ENCODE measurements around the gene PLAU.
"Not testable (repeated sequence)": the region's sequence is repeated elsewhere in the genome, so short reads cannot be mapped to it uniquely, and the experiment has no call there.

Gene PLAU

GRCh38 chr10:73922864-73923133 lies 11.9 kb downstream of the PLAU start:
- no peak for DNase-seq

GRCh38 chr10:73923935-73924598 lies 13.1 kb downstream of the PLAU start:
- DNase-seq: no peak

GRCh38 chr10:73924935-73925334 lies 14.0 kb downstream of the PLAU start:
- no peak for DNase-seq

- DNase-seq: no peak
Measured at GRCh38 chr10:73925539-73925938, 14.6 kb downstream of the PLAU start.

- DNase-seq: no peak
Measured at GRCh38 chr10:73926152-73926764, 15.3 kb downstream of the PLAU start.

GRCh38 chr10:73930630-73931327 lies 19.8 kb downstream of the PLAU start:
- not testable (repeated sequence) for DNase-seq

GRCh38 chr10:73931767-73932619 lies 21.1 kb downstream of the PLAU start:
- DNase-seq: peak; percentile 53

GRCh38 chr10:73932620-73933112 lies 21.7 kb downstream of the PLAU start:
- no peak for DNase-seq

- DNase-seq: no peak
Measured at GRCh38 chr10:73934074-73934473, 23.1 kb downstream of the PLAU start.

- DNase-seq: no peak
Measured at GRCh38 chr10:73935895-73936294, 25.0 kb downstream of the PLAU start.

- no peak for DNase-seq
Measured at GRCh38 chr10:73937333-73938043, 26.6 kb downstream of the PLAU start.

GRCh38 chr10:73940634-73941221 lies 29.8 kb downstream of the PLAU start:
- DNase-seq: peak; percentile 84

- DNase-seq: no peak
Measured at GRCh38 chr10:73941300-73941699, 30.4 kb downstream of the PLAU start.

GRCh38 chr10:73944356-73945100 lies 33.6 kb downstream of the PLAU start:
- no peak for DNase-seq

GRCh38 chr10:73946253-73947145 lies 35.6 kb downstream of the PLAU start:
- DNase-seq: no peak

- DNase-seq: no peak
Measured at GRCh38 chr10:73948947-73949633, 38.2 kb downstream of the PLAU start.

- DNase-seq: no peak
Measured at GRCh38 chr10:73950155-73950948, 39.4 kb downstream of the PLAU start.

- no peak for DNase-seq
Measured at GRCh38 chr10:73953665-73954064, 42.7 kb downstream of the PLAU start.

- DNase-seq: no peak
Measured at GRCh38 chr10:73954737-73955136, 43.8 kb downstream of the PLAU start.
